NCI-H2227 treated with DMSO at 0.1 percent for 48 hours (cell line): ENCODE results near the gene LRRC74B.

Experiments
- DNase-seq: peaks from one replicate; lab custom pipeline; 2025; lab: John Stamatoyannopoulos, UW

LRRC74B gene

GRCh38 chr22:21102659-21103267 is 57.0 kb downstream of the LRRC74B start:
- DNase-seq = peak; percentile 71

GRCh38 chr22:21103633-21104032 is 57.9 kb downstream of the LRRC74B start:
- DNase-seq = no peak

DNA sequence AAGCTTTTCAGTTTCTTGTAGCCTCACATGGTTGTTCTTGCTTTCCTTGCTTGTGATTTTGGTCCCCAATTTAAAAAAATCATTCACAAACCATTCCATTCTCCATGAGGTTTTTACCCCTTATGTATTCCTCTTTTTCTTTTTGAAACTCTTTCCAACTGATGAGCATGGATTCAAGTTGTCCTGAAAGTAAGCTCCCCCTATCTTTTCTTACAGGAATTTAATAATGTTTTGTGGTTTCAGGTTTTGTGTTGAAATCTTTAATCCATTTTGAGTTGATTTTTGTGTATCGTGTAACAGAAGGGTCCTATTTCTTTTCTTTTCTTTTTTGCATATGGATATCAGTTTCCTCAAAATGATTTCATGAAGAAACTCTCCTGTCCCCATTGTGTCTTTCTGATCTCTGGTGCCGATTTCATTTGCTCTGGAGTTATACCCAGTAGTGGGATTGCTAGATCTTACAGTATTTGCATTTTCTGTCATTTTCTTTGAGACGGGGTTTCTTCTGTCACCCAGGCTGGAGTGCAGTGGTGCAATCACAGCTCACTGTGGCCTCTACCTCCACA is 58.5 kb downstream of the LRRC74B start:
- no peak for DNase-seq

DNA sequence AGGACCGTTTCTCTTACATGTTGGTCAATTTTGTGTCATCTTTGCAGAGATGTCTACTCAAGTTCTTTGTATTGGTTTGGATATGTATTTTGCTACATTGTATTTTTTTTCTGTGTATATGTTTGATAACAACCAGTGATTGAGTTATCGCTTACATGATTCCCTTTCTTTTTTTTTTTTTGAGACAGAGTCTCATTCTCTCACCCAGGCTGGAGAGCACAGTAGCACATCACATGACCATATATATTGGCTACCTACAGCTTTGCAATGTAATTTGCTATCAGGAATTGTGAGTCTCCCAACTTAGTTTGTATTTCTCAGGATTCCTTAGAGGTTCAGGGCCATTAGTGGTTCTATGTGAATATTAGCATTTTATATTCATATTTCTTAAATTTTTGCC is 59.5 kb downstream of the LRRC74B start:
- no peak for DNase-seq

GRCh38 chr22:21106000-21106399 is 60.3 kb downstream of the LRRC74B start:
- no peak for DNase-seq

DNA sequence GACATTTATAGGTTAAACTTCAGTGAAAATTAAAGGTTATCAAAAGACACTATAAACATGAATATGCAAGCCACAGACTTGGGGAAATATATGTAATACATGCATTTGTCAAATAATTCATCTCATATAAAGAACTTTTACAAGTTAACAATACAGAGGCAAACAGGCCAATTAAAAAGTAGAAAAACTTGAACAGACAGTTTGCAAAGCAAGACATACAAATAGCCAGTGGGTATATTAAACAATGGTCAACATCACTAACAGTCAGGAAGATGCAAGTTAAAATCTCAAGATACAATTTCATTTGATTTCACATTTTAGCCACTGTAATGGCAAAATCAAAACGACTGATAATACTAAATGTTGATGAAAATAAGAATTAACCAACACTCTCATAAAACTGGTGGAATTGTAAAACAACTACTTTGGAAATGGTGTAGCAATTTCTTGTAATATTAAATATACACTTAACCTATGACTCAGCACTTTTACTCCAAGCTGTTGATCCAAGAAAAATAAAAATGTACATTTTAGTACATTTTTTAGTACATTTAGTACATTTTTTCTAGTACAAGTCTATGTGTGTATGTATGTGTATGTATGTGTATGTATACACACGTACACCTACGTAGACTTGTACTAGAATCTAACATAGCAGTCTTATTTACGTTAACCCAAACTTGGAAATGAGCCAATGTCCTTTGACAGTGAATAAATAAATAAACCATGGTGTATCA is 62.8 kb downstream of the LRRC74B start:
- DNase-seq = no peak
